GM19324 (cell line): ENCODE results near the gene RASSF5.

Experiments used
- ATAC-seq: cut with Tn5 transposase; IDR thresholded peaks from one replicate; pipeline ENCODE4 v1.9.1; 2021; ENCODE audit warnings: mild to moderate bottlenecking, moderate library complexity; ENCODE audit not compliant: unreplicated experiment, low FRiP score

RASSF5 gene

GRCh38 chr1:206560007-206560716 is 52.8 kb downstream of the RASSF5 start:
- ATAC-seq: no peak

GRCh38 chr1:206563367-206564207 is 56.3 kb downstream of the RASSF5 start:
- ATAC-seq: no peak

- ATAC-seq: no peak
Observed at GRCh38 chr1:206565995-206566394, 58.7 kb downstream of the RASSF5 start.

GRCh38 chr1:206566999-206567398 is 59.7 kb downstream of the RASSF5 start:
- ATAC-seq: no peak

GRCh38 chr1:206568256-206568655 is 60.9 kb downstream of the RASSF5 start:
- no peak for ATAC-seq

- ATAC-seq: no peak
Observed at GRCh38 chr1:206568779-206569352, 61.5 kb downstream of the RASSF5 start.

GRCh38 chr1:206569556-206569955 is 62.2 kb downstream of the RASSF5 start:
- no peak for ATAC-seq

- no peak for ATAC-seq
Observed at GRCh38 chr1:206570529-206570928, 63.2 kb downstream of the RASSF5 start.

- ATAC-seq: no peak
Observed at GRCh38 chr1:206572835-206573234, 65.5 kb downstream of the RASSF5 start.

- ATAC-seq: no peak
Observed at GRCh38 chr1:206573319-206573718, 66.0 kb downstream of the RASSF5 start.

- ATAC-seq: no peak
Observed at GRCh38 chr1:206573762-206574161, 66.4 kb downstream of the RASSF5 start.

GRCh38 chr1:206575165-206575893 is 68.0 kb downstream of the RASSF5 start:
- no peak for ATAC-seq

GRCh38 chr1:206575894-206576737 is 68.8 kb downstream of the RASSF5 start:
- ATAC-seq: no peak

GRCh38 chr1:206577626-206578025 is 70.3 kb downstream of the RASSF5 start:
- ATAC-seq: no peak

GRCh38 chr1:206578068-206578977 is 71.0 kb downstream of the RASSF5 start:
- ATAC-seq: no peak

GRCh38 chr1:206578978-206579374 is 71.6 kb downstream of the RASSF5 start:
- ATAC-seq: no peak

GRCh38 chr1:206579747-206580437 is 72.6 kb downstream of the RASSF5 start:
- ATAC-seq: peak; percentile 69

- ATAC-seq: peak; percentile 14
Observed at GRCh38 chr1:206580438-206581113, 73.2 kb downstream of the RASSF5 start.
